HepG2 (cell line): ENCODE results near the gene SLC2A8. TPM values are rescaled to one million over a fixed set of nuclear protein-coding genes. Genes with fewer than 3 reads are reported as not detected.

Source experiments
- ELF1 ChIP-seq: sonication (generic); formaldehyde crosslinking; IDR thresholded peaks from 2 replicates; pipeline ENCODE4 v1.4.0; 2020; ENCODE audit warnings: missing genetic modification reagents
- ESRRA ChIP-seq: sonication (generic); formaldehyde crosslinking; IDR thresholded peaks from 2 replicates; pipeline ENCODE4 v1.5.1; 2020; ENCODE audit warnings: mild to moderate bottlenecking, low read depth, missing genetic modification reagents
- ISL2 ChIP-seq: sonication (generic); formaldehyde crosslinking; IDR thresholded peaks from 2 replicates; pipeline ENCODE4 v1.5.0; 2020; ENCODE audit warnings: missing genetic modification reagents
- MXD3 ChIP-seq: IDR thresholded peaks from 2 replicates; pipeline ENCODE4 v1.6.1; 2016; ENCODE audit warnings: mild to moderate bottlenecking, missing biosample characterization, missing genetic modification reagents
- NKX3-1 ChIP-seq: sonication (generic); formaldehyde crosslinking; IDR thresholded peaks from 2 replicates; pipeline ENCODE4 v1.5.0; 2020; ENCODE audit warnings: missing genetic modification reagents
- NPAS2 ChIP-seq: sonication (generic); formaldehyde crosslinking; IDR thresholded peaks from 2 replicates; pipeline ENCODE4 v1.8.0; 2022; ENCODE audit warnings: mild to moderate bottlenecking, missing genetic modification reagents, borderline replicate concordance
- SP4 ChIP-seq: sonication (generic); formaldehyde crosslinking; IDR thresholded peaks from 2 replicates; pipeline ENCODE4 v1.8.1; 2023; ENCODE audit warnings: mild to moderate bottlenecking, missing genetic modification reagents
- THRA ChIP-seq: sonication (generic); formaldehyde crosslinking; IDR thresholded peaks from 2 replicates; pipeline ENCODE4 v1.4.0; 2020; ENCODE audit warnings: missing genetic modification reagents, borderline replicate concordance
- TP53 ChIP-seq: sonication (generic); formaldehyde crosslinking; conservative IDR thresholded peaks from 2 replicates; pipeline ENCODE4 v1.4.0; 2020; ENCODE audit warnings: missing genetic modification reagents
- ZBTB7A ChIP-seq: sonication (generic); formaldehyde crosslinking; IDR thresholded peaks from 2 replicates; pipeline ENCODE4 v1.8.0; 2022; ENCODE audit warnings: mild to moderate bottlenecking, missing genetic modification reagents
- ZNF503 ChIP-seq: sonication (generic); formaldehyde crosslinking; IDR thresholded peaks from 2 replicates; pipeline ENCODE4 v1.4.0; 2020; ENCODE audit warnings: missing genetic modification reagents
- ZNF687 ChIP-seq: sonication (generic); formaldehyde crosslinking; IDR thresholded peaks from 2 replicates; pipeline ENCODE4 v1.5.1; 2020; ENCODE audit warnings: mild to moderate bottlenecking, missing genetic modification reagents, moderate library complexity
- polyA plus RNA-seq, 8 experiments: library from polyadenylated mRNA; depleted of rRNA in 3 of 8; stranded (reverse) in 7 of 8; unstranded in 1 of 8; fragments of >200 nt; fragmentation: Illumina TruSeq in 4 of 8; extraction: Trizol in 4 of 8; gene quantifications; 2 replicates each; pipeline versions ENCODE4 v1.2.1 to v1.2.3, GENCODE V29; 2011 to 2016; ENCODE audit warnings: low read depth in 4 of 8, missing spikeins in 1 of 8, mixed read lengths in 1 of 8; ENCODE audit not compliant: insufficient read depth in 1 of 8
- total RNA-seq, 5 experiments: library from RNA; depleted of rRNA; stranded (reverse); fragments of >200 nt; fragmentation: Illumina TruSeq; extraction: Trizol; gene quantifications; 2 replicates each; pipeline ENCODE4 v1.2.3, GENCODE V29; 2016; ENCODE audit warnings: low read depth in 1 of 5
- TF ChIP-seq, protein P1 (sequence below): sonication (generic); formaldehyde crosslinking; IDR thresholded peaks from 2 replicates; pipeline ENCODE4 v1.8.1; 2023; ENCODE audit warnings: mild to moderate bottlenecking, moderate library complexity, missing genetic modification reagents
- TF ChIP-seq, protein P2 (sequence below): sonication (generic); formaldehyde crosslinking; IDR thresholded peaks from 2 replicates; pipeline ENCODE4 v1.5.1; 2020; ENCODE audit warnings: missing genetic modification reagents, mild to moderate bottlenecking, borderline replicate concordance
- TF ChIP-seq, protein P3 (sequence below): fragments of 450-650 bp; IDR thresholded peaks from 2 replicates; pipeline ENCODE4 v1.6.1; 2017

SLC2A8 gene
- total and polyA plus RNA-seq, 2 of the 13 experiments (the other 11 are each of a cell fraction or from before 2014, with no cell fraction given) = 22.6 to 48.6 TPM

- TF ChIP-seq SP4 (CRISPR knock-in tag) = peak; percentile 98
- peak; percentile 70 for TF ChIP-seq ESRRA (CRISPR knock-in tag)
- TF ChIP-seq ZBTB7A (CRISPR knock-in tag) = no peak
- TF ChIP-seq NKX3-1 (CRISPR knock-in tag) = peak; percentile 75
- no peak for TF ChIP-seq ISL2 (CRISPR knock-in tag)
- TF ChIP-seq, protein P1, sequence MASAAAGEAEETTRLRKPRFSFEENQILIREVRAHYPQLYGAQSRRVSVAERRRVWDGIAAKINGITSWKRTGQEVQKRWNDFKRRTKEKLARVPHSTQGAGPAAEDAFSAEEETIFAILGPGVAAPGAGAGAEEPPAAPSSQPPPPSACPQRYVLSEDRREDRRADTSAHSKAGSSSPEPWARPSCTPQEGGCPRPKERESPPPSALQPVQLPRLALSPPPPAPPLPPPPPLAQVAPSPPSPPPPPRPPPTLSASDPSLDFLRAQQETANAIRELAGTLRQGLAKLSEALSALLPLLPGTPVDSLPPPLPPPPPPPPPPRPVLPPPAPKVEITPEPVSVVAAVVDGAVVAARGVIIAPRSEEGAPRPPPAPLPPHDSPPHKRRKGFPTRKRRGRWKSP = peak; percentile 10; the same call in 1 of the 2 replicates
- TF ChIP-seq, protein P2, sequence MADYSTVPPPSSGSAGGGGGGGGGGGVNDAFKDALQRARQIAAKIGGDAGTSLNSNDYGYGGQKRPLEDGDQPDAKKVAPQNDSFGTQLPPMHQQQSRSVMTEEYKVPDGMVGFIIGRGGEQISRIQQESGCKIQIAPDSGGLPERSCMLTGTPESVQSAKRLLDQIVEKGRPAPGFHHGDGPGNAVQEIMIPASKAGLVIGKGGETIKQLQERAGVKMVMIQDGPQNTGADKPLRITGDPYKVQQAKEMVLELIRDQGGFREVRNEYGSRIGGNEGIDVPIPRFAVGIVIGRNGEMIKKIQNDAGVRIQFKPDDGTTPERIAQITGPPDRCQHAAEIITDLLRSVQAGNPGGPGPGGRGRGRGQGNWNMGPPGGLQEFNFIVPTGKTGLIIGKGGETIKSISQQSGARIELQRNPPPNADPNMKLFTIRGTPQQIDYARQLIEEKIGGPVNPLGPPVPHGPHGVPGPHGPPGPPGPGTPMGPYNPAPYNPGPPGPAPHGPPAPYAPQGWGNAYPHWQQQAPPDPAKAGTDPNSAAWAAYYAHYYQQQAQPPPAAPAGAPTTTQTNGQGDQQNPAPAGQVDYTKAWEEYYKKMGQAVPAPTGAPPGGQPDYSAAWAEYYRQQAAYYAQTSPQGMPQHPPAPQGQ (CRISPR knock-in tag) = no peak
- TF ChIP-seq, protein P3, sequence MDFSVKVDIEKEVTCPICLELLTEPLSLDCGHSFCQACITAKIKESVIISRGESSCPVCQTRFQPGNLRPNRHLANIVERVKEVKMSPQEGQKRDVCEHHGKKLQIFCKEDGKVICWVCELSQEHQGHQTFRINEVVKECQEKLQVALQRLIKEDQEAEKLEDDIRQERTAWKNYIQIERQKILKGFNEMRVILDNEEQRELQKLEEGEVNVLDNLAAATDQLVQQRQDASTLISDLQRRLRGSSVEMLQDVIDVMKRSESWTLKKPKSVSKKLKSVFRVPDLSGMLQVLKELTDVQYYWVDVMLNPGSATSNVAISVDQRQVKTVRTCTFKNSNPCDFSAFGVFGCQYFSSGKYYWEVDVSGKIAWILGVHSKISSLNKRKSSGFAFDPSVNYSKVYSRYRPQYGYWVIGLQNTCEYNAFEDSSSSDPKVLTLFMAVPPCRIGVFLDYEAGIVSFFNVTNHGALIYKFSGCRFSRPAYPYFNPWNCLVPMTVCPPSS = no peak
- TF ChIP-seq ELF1 (CRISPR knock-in tag) = peak; percentile 35; the same call in 1 of the 2 replicates
- TF ChIP-seq MXD3 (CRISPR knock-in tag) = no peak; the same call in none of the 2 replicates
- TF ChIP-seq TP53 = 0 out of 2 replicates have a peak, but pooled peaks have one; percentile 64
- TF ChIP-seq ZNF687 (CRISPR knock-in tag) = peak; percentile 64
- TF ChIP-seq ZNF503 (CRISPR knock-in tag) = 0 out of 2 replicates have a peak, but pooled peaks have one; percentile 35
- no peak for TF ChIP-seq THRA (CRISPR knock-in tag)
- TF ChIP-seq NPAS2 = no peak
These were observed at the start of gene SLC2A8 (continued) for GRCh38 chr9:127396808-127397645.
